Panc1 (cell line): Measurements from ENCODE around the gene PHKA2. TPM values are rescaled to one million over a fixed set of nuclear protein-coding genes. Genes with fewer than 3 reads are reported as not detected.

Experiments used
- ATAC-seq: fragments of 200-7000 bp; cut with Tn5 transposase; 2 replicates; pipeline ENCODE4 v1.9.1; 2020; ENCODE audit warnings: mild to moderate bottlenecking, moderate library complexity
- BruUV-seq: library from RNA; stranded (reverse); fragments of 400-500 nt; replicated peaks from 2 replicates; lab custom pipeline; 2021; lab: Mats Ljungman, UMichigan
- CTCF ChIA-PET: fragments of 300-600 bp; sonication (Branson Sonifier 250); formaldehyde crosslinking; loops from one replicate; lab custom pipeline; 2022; ENCODE audit warnings: antibody characterized with exemption; lab: Charles Lee
- POLR2A ChIA-PET: fragments of 300-600 bp; sonication (Branson Sonifier 250); formaldehyde crosslinking; loops from one replicate; lab custom pipeline; 2022; ENCODE audit warnings: antibody characterized with exemption; lab: Charles Lee
- DNase-seq: peaks from one replicate; pipeline ENCODE4 v3.0.0-alpha.2; 2010; ENCODE audit warnings: low read depth, low spot score
- H3K27ac ChIP-seq: 2 replicates; pipeline ENCODE4 v1.5.1; 2011; ENCODE audit warnings: mild to moderate bottlenecking, low read length, inconsistent platforms
- H3K27me3 ChIP-seq: fragments of 200-500 bp; sonication (Bioruptor generic); 2 replicates; pipeline ENCODE4 v1.6.0; 2014; ENCODE audit warnings: low read length, inconsistent platforms; ENCODE audit not compliant: control insufficient read depth, insufficient read depth
- H3K36me3 ChIP-seq: fragments of 200-500 bp; sonication (Bioruptor generic); 2 replicates; pipeline ENCODE4 v1.5.1; 2014; ENCODE audit warnings: inconsistent platforms, mild to moderate bottlenecking, low read length, moderate library complexity; ENCODE audit not compliant: control insufficient read depth, insufficient read depth
- H3K4me1 ChIP-seq: 2 replicates; pipeline ENCODE4 v1.5.1; 2011; ENCODE audit warnings: inconsistent platforms, mild to moderate bottlenecking, low read length, moderate library complexity; ENCODE audit not compliant: control insufficient read depth, insufficient read depth
- H3K4me3 ChIP-seq, 2 experiments: 2 replicates each; pipeline ENCODE4 v1.5.1; 2011 to 2012; ENCODE audit warnings: low read depth in 2 of 2, low read length in 2 of 2, mild to moderate bottlenecking in 2 of 2, inconsistent platforms in 1 of 2, moderate library complexity in 1 of 2
- H3K9me3 ChIP-seq: fragments of 200-500 bp; sonication (Bioruptor generic); 2 replicates; pipeline ENCODE4 v1.5.1; 2014; ENCODE audit warnings: low read depth, mild to moderate bottlenecking, inconsistent platforms, low read length, moderate library complexity; ENCODE audit not compliant: control insufficient read depth, insufficient read depth
- CTCF ChIP-seq: fragments of 450-650 bp; IDR thresholded peaks from 2 replicates; pipeline ENCODE4 v1.5.1; 2017; ENCODE audit warnings: mild to moderate bottlenecking
- POLR2AphosphoS5 ChIP-seq: IDR thresholded peaks from 2 replicates; pipeline ENCODE4 v1.6.1; 2012; ENCODE audit warnings: mild to moderate bottlenecking, low read depth, low read length, moderate library complexity
- SIN3A ChIP-seq: IDR thresholded peaks from 2 replicates; pipeline ENCODE4 v1.6.1; 2012; ENCODE audit warnings: low read depth, mild to moderate bottlenecking, low read length, moderate library complexity, borderline replicate concordance; ENCODE audit not compliant: insufficient read depth
- TCF7L2 ChIP-seq: IDR thresholded peaks from 2 replicates; pipeline ENCODE4 v1.6.1; 2011; ENCODE audit warnings: mild to moderate bottlenecking, low read depth, low read length, inconsistent platforms
- in situ Hi-C: cut with HindIII; loops from 2 replicates; pipeline ENCODE4 v1.10.0; 2016; ENCODE audit warnings: low sequenced_read_pairs, low pct_unique_long_range_greater_than_20kb
- intact Hi-C: fragments of 100-400 bp; cut with micrococcal nuclease; formaldehyde crosslinking; loops from one replicate; pipeline ENCODE4 v1.10.0; 2022; ENCODE audit not compliant: unreplicated experiment
- total RNA-seq: library from RNA; stranded (reverse); gene quantifications from one replicate; pipeline ENCODE4 v1.2.1, GENCODE V29; 2021; ENCODE audit not compliant: unreplicated experiment
- TF ChIP-seq, protein P1 (sequence below), 2 experiments: IDR thresholded peaks; 2 replicates each; pipeline ENCODE4 v1.6.1; 2011 to 2012; ENCODE audit warnings: low read depth in 2 of 2, control low read depth in 1 of 2, low read length in 1 of 2, mild to moderate bottlenecking in 1 of 2, moderate library complexity in 1 of 2; ENCODE audit not compliant: insufficient read depth in 1 of 2

PHKA2 gene
- total RNA-seq, 1 experiment from 2014 or later: 20.6 TPM

DNA sequence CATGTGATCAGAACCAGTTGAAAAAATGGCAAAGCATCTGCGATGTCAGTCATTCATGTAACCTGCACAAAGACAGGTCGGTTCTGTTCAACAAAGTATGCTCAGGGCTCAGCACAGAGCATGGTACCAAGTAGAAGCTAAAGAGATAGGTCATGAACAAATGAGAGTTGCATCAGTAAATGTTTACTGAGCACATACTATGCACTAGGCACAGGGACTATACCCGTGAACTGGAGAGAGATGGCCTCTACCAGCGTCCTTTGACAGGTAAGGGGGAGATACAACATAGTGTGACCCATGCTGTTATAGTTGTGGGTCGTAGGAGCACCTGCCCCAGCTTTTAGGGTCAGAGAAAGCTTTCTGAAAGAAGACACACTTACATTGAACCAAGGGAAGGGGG is 46.7 kb downstream of the PHKA2 start:
- Histone ChIP-seq H3K27ac (no peak overlapping the region), H3K9me3 (no peaks in the 10 kb centered on the region), H3K27me3 (no peaks in the 10 kb centered on the region), H3K36me3 (0 out of 2 replicates have a peak, but pooled peaks cover 2% of the 10 kb centered on the region), H3K4me1 (no peaks in the 10 kb centered on the region), H3K4me3 (no peak overlapping the region)
- TF ChIP-seq TCF7L2: no peak
- ATAC-seq (no peak), DNase-seq (no peak)
- BruUV-seq: no TSS peak
- in situ Hi-C loops (no loop called here), intact Hi-C loops (no loop called here)
- ChIA-PET CTCF (no interaction called here), POLR2A (no interaction called here)

DNA sequence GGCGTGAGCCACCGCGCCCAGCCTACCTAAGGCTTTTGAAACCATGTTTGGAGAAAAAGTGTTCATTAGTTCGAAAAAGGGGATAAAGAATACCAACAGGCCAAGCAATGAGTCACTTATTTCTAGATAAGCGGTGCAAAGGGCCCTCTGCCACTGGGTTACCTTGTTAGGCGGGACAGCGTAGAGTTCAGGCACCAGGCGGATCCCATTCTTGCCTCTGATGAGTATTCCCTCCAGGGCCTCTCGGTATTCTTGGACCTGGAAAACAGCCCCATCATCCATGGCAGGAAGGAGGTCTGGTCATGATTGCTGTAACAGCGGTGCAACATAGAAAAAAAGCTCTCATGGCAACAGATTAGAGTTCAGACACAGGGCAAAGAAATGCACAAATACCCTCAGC is 48.0 kb downstream of the PHKA2 start:
- CTCF ChIA-PET: no interaction called here
- POLR2A ChIA-PET: no interaction called here
- no peaks in the 10 kb centered on the region for H3K4me1 ChIP-seq
- no peaks in the 10 kb centered on the region for H3K9me3 ChIP-seq
- ATAC-seq: no peak
- TF ChIP-seq, protein P1, sequence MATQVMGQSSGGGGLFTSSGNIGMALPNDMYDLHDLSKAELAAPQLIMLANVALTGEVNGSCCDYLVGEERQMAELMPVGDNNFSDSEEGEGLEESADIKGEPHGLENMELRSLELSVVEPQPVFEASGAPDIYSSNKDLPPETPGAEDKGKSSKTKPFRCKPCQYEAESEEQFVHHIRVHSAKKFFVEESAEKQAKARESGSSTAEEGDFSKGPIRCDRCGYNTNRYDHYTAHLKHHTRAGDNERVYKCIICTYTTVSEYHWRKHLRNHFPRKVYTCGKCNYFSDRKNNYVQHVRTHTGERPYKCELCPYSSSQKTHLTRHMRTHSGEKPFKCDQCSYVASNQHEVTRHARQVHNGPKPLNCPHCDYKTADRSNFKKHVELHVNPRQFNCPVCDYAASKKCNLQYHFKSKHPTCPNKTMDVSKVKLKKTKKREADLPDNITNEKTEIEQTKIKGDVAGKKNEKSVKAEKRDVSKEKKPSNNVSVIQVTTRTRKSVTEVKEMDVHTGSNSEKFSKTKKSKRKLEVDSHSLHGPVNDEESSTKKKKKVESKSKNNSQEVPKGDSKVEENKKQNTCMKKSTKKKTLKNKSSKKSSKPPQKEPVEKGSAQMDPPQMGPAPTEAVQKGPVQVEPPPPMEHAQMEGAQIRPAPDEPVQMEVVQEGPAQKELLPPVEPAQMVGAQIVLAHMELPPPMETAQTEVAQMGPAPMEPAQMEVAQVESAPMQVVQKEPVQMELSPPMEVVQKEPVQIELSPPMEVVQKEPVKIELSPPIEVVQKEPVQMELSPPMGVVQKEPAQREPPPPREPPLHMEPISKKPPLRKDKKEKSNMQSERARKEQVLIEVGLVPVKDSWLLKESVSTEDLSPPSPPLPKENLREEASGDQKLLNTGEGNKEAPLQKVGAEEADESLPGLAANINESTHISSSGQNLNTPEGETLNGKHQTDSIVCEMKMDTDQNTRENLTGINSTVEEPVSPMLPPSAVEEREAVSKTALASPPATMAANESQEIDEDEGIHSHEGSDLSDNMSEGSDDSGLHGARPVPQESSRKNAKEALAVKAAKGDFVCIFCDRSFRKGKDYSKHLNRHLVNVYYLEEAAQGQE (IDR thresholded peaks at IDR 0.05; ENCODE audit: insufficient read depth in 1 of 2, low read depth in 2 of 2, low read length in 1 of 2): no peak
- TF ChIP-seq CTCF: no peak
- no peak for TF ChIP-seq SIN3A
- no peak for TF ChIP-seq TCF7L2
- TF ChIP-seq POLR2AphosphoS5: no peak
- no TSS peak for BruUV-seq
- in situ Hi-C loops (no loop called here), intact Hi-C loops (no loop called here)
- no peak for DNase-seq
- no peak overlapping the region for H3K27ac ChIP-seq
- no peaks in the 10 kb centered on the region for H3K27me3 ChIP-seq
- no peak overlapping the region for H3K4me3 ChIP-seq
- H3K36me3 ChIP-seq: 0 out of 2 replicates have a peak, but pooled peaks cover 2% of the 10 kb centered on the region

GRCh38 chrX:18934708-18935107 is 49.2 kb downstream of the PHKA2 start:
- in situ Hi-C loops (no loop called here), intact Hi-C loops (no loop called here)
- H3K27me3 ChIP-seq: no peaks in the 10 kb centered on the region
- H3K9me3 ChIP-seq: no peaks in the 10 kb centered on the region
- DNase-seq: no peak
- H3K36me3 ChIP-seq: 0 out of 2 replicates have a peak, but pooled peaks cover 2% of the 10 kb centered on the region
- H3K27ac ChIP-seq: no peak overlapping the region
- ChIA-PET POLR2A (no interaction called here), CTCF (no interaction called here)
- no TSS peak for BruUV-seq
- H3K4me1 ChIP-seq: no peaks in the 10 kb centered on the region
- H3K4me3 ChIP-seq: no peak overlapping the region
- no peak for ATAC-seq
- TF ChIP-seq TCF7L2 (no peak), POLR2AphosphoS5 (no peak), CTCF (no peak), SIN3A (no peak)
- TF ChIP-seq, protein P1 (IDR thresholded peaks at IDR 0.05; ENCODE audit: insufficient read depth in 1 of 2, low read depth in 2 of 2, low read length in 1 of 2): no peak
